SK-N-MC (cell line): ENCODE data around the gene EFNA4.

Experiments used
- DNase-seq: peaks from one replicate; pipeline ENCODE4 v3.0.0-alpha.2; 2011; ENCODE audit warnings: low read depth, low spot score
- H3K27ac ChIP-seq: fragments of 200-600 bp; sonication (generic); 2 replicates; pipeline ENCODE4 v1.5.1; 2016; ENCODE audit warnings: mixed run types
- H3K36me3 ChIP-seq: fragments of 200-600 bp; sonication (generic); 2 replicates; pipeline ENCODE4 v1.6.1; 2017; ENCODE audit warnings: antibody characterized with exemption, low read length, mixed read lengths; ENCODE audit not compliant: insufficient read depth
- H3K4me3 ChIP-seq: fragments of 200-600 bp; sonication (generic); 2 replicates; pipeline ENCODE4 v1.5.1; 2016
- H3K9ac ChIP-seq: fragments of 200-600 bp; sonication (generic); 2 replicates; pipeline ENCODE4 v1.8.0; 2017; ENCODE audit warnings: mixed run types, mixed read lengths; ENCODE audit not compliant: insufficient read length
- H3K9me3 ChIP-seq: fragments of 200-600 bp; sonication (generic); 2 replicates; pipeline ENCODE4 v1.6.1; 2017; ENCODE audit warnings: low read depth, mild to moderate bottlenecking, antibody characterized with exemption, low read length, moderate library complexity, mixed read lengths
- EZH2 ChIP-seq: fragments of 200-600 bp; sonication (generic); IDR thresholded peaks from one replicate; pipeline ENCODE4 v1.6.1; 2017; ENCODE audit warnings: antibody characterized with exemption
- FOXP2 ChIP-seq: optimal IDR thresholded peaks from 2 replicates; pipeline ENCODE3; 2011; ENCODE audit warnings: mild to moderate bottlenecking, moderate library complexity; ENCODE audit not compliant: insufficient read depth; ENCODE audit errors: extremely low read length, control extremely low read depth
- POLR2AphosphoS5 ChIP-seq: IDR thresholded peaks from 2 replicates; pipeline ENCODE4 v1.6.1; 2012; ENCODE audit warnings: mild to moderate bottlenecking, low read depth, low read length, borderline replicate concordance

The EFNA4 gene

DNA sequence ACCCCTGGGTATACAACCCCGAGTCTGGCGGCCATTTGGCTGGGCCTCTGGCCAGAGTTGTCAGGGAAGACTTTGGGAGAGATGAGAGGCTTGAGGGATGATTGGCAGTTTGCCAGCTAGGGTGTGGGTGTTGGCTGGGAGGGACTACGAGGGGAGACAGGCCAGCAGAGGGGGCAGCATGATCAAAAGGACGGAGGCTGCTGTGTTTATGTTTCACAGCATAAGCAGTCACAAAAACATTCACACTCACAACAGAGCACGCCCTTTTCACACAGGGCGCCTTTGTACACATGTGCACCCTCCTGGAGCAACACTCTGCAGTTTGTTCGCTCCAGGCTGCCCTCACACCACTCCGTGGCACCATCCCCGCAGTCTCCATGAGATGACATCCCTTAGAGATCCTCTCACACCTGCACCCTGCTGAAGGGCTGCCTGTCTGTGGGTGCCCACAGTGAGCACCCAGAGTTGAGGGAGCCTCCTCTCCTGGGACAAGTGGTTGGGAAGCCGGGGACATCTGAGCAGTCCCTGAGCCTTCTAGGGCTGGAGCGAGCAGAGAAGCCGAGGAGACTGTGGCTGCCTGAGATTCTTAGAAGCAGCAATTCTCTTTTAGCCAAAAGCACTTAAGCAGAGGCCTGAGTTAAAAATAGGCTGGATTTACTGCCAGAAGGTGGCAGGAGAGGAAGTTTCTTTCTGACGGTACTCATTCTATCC, 30.5 kb downstream of the EFNA4 start:
- no peak for DNase-seq
- no peak overlapping the region for H3K27ac ChIP-seq
- H3K36me3 ChIP-seq: no peaks in the 10 kb centered on the region
- H3K9me3 ChIP-seq: no peaks in the 10 kb centered on the region
- no peak overlapping the region for H3K9ac ChIP-seq
- peak overlapping the region; percentile 33; the same call in 1 of the 2 replicates for H3K4me3 ChIP-seq
- no peak for TF ChIP-seq FOXP2
- TF ChIP-seq POLR2AphosphoS5: no peak
- TF ChIP-seq EZH2: no peak

GRCh38 chr1:155094622-155094948, 31.0 kb downstream of the EFNA4 start:
- DNase-seq: no peak
- Histone ChIP-seq H3K4me3 (0 out of 2 replicates have a peak overlapping the region, but pooled peaks have one; percentile 14), H3K36me3 (no peaks in the 10 kb centered on the region), H3K9ac (no peak overlapping the region), H3K27ac (no peak overlapping the region), H3K9me3 (no peaks in the 10 kb centered on the region)
- TF ChIP-seq EZH2 (no peak), FOXP2 (no peak)

DNA sequence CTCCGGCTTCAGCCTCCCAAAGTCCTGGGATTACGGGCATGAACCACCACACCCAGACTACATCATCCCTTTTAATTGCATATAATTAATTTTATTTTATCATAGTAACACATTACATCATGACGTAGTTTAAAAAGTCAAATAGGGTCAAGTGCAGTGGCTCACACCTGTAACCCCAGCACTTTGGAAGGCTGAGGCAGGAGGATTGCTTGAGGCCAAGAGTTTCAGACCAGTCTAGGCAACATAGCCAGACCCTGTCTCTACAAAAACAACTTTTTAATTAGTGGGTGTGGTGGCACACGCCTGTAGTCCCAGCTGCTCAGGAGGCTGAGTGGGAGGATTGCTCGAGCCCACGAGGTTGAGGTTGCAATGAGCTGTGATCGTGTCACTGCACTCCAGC, 35.8 kb downstream of the EFNA4 start:
- H3K9me3 ChIP-seq: no peaks in the 10 kb centered on the region
- no peak overlapping the region for H3K9ac ChIP-seq
- no peak overlapping the region for H3K4me3 ChIP-seq
- H3K36me3 ChIP-seq: no peaks in the 10 kb centered on the region
- no peak for DNase-seq
- TF ChIP-seq FOXP2: no peak
- TF ChIP-seq EZH2: no peak
- TF ChIP-seq POLR2AphosphoS5: no peak
- H3K27ac ChIP-seq: no peak overlapping the region

DNA sequence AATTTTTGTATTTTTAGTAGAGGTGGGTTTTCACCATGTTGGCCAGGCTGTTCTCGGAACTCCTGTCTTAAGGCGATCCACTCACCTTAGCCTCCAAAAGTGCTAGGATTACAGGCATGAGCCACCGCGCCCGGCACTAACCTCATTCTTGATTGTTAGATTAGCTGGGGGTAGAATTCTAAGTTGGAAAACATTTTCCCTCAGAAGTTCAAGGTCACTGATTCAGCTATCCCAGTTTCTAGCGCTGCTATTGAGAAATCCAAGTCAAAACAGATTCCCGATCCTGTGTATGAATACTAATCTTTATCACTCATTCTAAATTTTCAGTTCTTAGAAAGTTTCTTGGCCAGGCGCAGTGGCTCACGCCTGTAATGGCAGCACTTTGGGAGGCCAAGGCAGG, 39.8 kb downstream of the EFNA4 start:
- TF ChIP-seq FOXP2 (no peak), EZH2 (no peak), POLR2AphosphoS5 (no peak)
- Histone ChIP-seq H3K9ac (no peak overlapping the region), H3K9me3 (no peaks in the 10 kb centered on the region), H3K36me3 (no peaks in the 10 kb centered on the region), H3K4me3 (no peak overlapping the region), H3K27ac (no peak overlapping the region)
- no peak for DNase-seq

- Histone ChIP-seq H3K27ac (no peak overlapping the region), H3K36me3 (no peaks in the 10 kb centered on the region), H3K4me3 (no peak overlapping the region), H3K9me3 (no peaks in the 10 kb centered on the region), H3K9ac (no peak overlapping the region)
- TF ChIP-seq POLR2AphosphoS5 (no peak), EZH2 (no peak), FOXP2 (no peak)
- no peak for DNase-seq
Measured at GRCh38 chr1:155104605-155105534, 41.3 kb downstream of the EFNA4 start.

DNA sequence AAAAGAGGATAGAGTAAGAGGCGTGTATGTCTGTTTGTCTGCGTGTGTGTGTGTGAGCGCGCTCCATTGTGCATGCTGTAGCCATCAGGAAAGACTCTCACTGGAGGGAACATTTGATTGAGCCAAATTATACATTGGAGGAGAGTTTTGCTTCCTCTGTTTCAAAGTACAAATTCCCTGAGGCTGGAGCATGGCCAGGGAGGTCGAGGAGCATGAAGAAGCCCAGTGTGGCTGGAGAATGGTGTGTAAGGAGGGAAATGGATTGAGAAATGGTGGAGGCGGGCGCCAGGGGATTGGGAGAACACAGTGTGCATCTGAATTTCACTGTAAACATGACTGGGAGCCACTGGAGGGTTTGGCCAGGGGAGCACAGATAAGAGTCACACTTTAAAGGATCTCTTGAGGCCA, 42.1 kb downstream of the EFNA4 start:
- Histone ChIP-seq H3K9ac (no peak overlapping the region), H3K27ac (no peak overlapping the region), H3K9me3 (no peaks in the 10 kb centered on the region), H3K36me3 (no peaks in the 10 kb centered on the region), H3K4me3 (no peak overlapping the region)
- DNase-seq: no peak
- TF ChIP-seq EZH2 (no peak), POLR2AphosphoS5 (no peak), FOXP2 (no peak)

DNA sequence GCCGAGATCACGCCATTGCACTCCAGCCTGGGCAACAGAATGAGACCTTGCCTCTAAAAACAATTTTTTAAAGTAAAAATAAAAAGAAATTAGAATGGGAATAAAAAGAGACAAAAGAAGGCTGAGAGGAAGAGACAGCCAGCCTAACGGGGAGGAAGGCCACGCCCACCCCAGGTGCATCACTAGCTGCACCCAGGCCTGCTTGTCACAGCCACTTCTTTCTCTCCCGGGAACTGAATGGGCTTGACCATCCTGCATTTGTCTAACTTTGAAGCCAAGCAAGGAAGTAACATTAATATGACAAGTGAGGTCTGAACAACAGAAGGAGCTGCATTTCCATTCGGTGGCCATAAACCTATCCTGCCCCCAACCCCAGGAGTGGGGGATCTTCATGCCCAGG, 43.3 kb downstream of the EFNA4 start:
- no peak overlapping the region for H3K9ac ChIP-seq
- H3K9me3 ChIP-seq: no peaks in the 10 kb centered on the region
- TF ChIP-seq EZH2: no peak
- TF ChIP-seq POLR2AphosphoS5: no peak
- no peak for TF ChIP-seq FOXP2
- H3K36me3 ChIP-seq: no peaks in the 10 kb centered on the region
- H3K27ac ChIP-seq: no peak overlapping the region
- H3K4me3 ChIP-seq: no peak overlapping the region
- no peak for DNase-seq

GRCh38 chr1:155107309-155108264, 44.0 kb downstream of the EFNA4 start:
- TF ChIP-seq FOXP2 (no peak), POLR2AphosphoS5 (no peak), EZH2 (no peak)
- Histone ChIP-seq H3K9me3 (no peaks in the 10 kb centered on the region), H3K36me3 (no peaks in the 10 kb centered on the region), H3K9ac (no peak overlapping the region), H3K27ac (no peak overlapping the region), H3K4me3 (no peak overlapping the region)
- no peak for DNase-seq
